ENCODE data around the gene ACTR1A. TPM values are rescaled to one million over a fixed set of nuclear protein-coding genes. Genes with fewer than 3 reads are reported as not detected.

Gene ACTR1A
- polyA plus RNA-seq, 1 donor (not counting 4 experiments of a cell fraction or from before 2014, with no cell fraction given), result 162 TPM

DNA sequence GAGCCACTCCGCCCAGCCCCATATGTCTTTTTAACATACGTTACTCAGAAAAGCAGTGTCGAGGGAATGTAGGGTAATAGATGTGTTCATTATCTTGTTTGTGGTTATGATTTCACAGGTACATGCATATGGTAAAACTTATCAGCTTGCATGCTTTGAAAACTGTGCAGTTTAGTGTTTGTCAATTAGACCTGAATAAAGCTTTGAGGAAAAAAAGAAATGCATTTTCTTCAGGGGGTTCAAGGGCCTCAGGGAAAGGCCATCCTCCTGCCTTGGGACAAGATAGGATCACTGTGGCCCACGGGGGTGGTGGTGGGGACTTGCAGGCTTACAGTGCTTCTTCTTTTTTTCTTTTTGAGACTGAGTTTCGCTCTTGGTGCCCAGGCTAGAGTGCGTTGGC lies 35.2 kb downstream of the ACTR1A start:
- H3K27me3 ChIP-seq (ENCODE audit: control insufficient read depth, extremely low read depth, insufficient read depth, low read length), result no peaks in the 10 kb centered on the region
- peaks cover 0 to 1% of the 10 kb centered on the region in 2 experiments for H3K36me3 ChIP-seq (ENCODE audit: control insufficient read depth in 2 of 2, extremely low read depth in 1 of 2, insufficient read depth in 2 of 2, low read length in 2 of 2)
- no peak for TF ChIP-seq EZH2 (IDR thresholded peaks at IDR 0.05; ENCODE audit: low read length)
- TF ChIP-seq, protein P1, sequence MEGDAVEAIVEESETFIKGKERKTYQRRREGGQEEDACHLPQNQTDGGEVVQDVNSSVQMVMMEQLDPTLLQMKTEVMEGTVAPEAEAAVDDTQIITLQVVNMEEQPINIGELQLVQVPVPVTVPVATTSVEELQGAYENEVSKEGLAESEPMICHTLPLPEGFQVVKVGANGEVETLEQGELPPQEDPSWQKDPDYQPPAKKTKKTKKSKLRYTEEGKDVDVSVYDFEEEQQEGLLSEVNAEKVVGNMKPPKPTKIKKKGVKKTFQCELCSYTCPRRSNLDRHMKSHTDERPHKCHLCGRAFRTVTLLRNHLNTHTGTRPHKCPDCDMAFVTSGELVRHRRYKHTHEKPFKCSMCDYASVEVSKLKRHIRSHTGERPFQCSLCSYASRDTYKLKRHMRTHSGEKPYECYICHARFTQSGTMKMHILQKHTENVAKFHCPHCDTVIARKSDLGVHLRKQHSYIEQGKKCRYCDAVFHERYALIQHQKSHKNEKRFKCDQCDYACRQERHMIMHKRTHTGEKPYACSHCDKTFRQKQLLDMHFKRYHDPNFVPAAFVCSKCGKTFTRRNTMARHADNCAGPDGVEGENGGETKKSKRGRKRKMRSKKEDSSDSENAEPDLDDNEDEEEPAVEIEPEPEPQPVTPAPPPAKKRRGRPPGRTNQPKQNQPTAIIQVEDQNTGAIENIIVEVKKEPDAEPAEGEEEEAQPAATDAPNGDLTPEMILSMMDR (optimal IDR thresholded peaks at IDR 0.05 in 1 of 3, IDR thresholded peaks at IDR 0.05 in 1 of 3, conservative IDR thresholded peaks at IDR 0.05 in 1 of 3; ENCODE audit: extremely low read depth in 1 of 3, insufficient read depth in 2 of 3, low read length in 3 of 3), result no peak
- H2AFZ ChIP-seq (ENCODE audit: control insufficient read depth, low read length), result no peak overlapping the region
- H3K9me3 ChIP-seq (ENCODE audit: control insufficient read depth, low read depth, low read length), result no peaks in the 10 kb centered on the region
- peaks cover 9% of the 10 kb centered on the region for H3K4me1 ChIP-seq (ENCODE audit: control insufficient read depth, extremely low read depth, insufficient read depth, low read length)
- H3K9me1 ChIP-seq (ENCODE audit: control insufficient read depth, extremely low read depth, insufficient read depth, low read length), result no peaks in the 10 kb centered on the region
- dilution Hi-C loops (cut with MboI; ENCODE audit: extremely low pct_ligation_motif_present, low sequenced_read_pairs), result no loop called here
- DNase-seq (ENCODE audit: low read depth, low spot score) (no peak), FAIRE-seq (no peak)
- H3K79me2 ChIP-seq (ENCODE audit: control insufficient read depth, insufficient read depth, low read length), result no peaks in the 10 kb centered on the region
- no peaks in the 10 kb centered on the region for H4K20me1 ChIP-seq (ENCODE audit: control insufficient read depth, extremely low read depth, insufficient read depth, low read length)
- no peak overlapping the region for H3K9ac ChIP-seq (ENCODE audit: control insufficient read depth, extremely low read depth, insufficient read depth, low read length)
- no peak overlapping the region for H3K4me3 ChIP-seq (ENCODE audit: control insufficient read depth in 2 of 3, extremely low read depth in 1 of 3, insufficient read depth in 2 of 3, low read depth in 1 of 3, low read length in 3 of 3)
- H3K27ac ChIP-seq (ENCODE audit: control insufficient read depth, insufficient read depth, low read length), result no peak overlapping the region
- H3K4me2 ChIP-seq (ENCODE audit: control insufficient read depth, extremely low read depth, insufficient read depth, low read depth, low read length), result no peak overlapping the region

DNA sequence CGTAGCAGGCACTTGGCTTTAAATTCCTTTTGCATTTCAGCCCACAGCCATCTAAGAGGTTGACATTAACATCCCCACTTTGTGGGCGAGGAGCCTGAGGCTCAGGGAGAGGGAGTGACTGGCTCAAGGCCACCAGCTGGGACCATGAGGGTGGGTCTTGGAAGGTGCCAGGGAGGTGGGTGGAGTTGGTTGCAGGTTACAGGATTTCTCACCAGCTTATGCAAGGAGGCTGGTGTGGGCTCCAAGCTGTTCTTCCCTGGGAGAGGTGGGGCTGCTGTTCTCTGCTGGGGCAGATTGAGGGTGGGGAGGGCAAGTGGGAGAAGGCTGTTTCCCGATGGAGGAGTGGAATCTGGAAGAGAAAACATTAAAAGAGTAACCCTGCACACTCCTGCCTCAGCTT lies 37.0 kb downstream of the ACTR1A start:
- peaks cover 23% of the 10 kb centered on the region for H3K4me1 ChIP-seq (ENCODE audit: control insufficient read depth, extremely low read depth, insufficient read depth, low read length)
- no peaks in the 10 kb centered on the region for H4K20me1 ChIP-seq (ENCODE audit: control insufficient read depth, extremely low read depth, insufficient read depth, low read length)
- H3K79me2 ChIP-seq (ENCODE audit: control insufficient read depth, insufficient read depth, low read length), result no peaks in the 10 kb centered on the region
- TF ChIP-seq, protein P1 (optimal IDR thresholded peaks at IDR 0.05 in 1 of 3, IDR thresholded peaks at IDR 0.05 in 1 of 3, conservative IDR thresholded peaks at IDR 0.05 in 1 of 3; ENCODE audit: extremely low read depth in 1 of 3, insufficient read depth in 2 of 3, low read length in 3 of 3), result no peak
- no peak for TF ChIP-seq EZH2 (IDR thresholded peaks at IDR 0.05; ENCODE audit: low read length)
- no peak overlapping the region for H3K27ac ChIP-seq (ENCODE audit: control insufficient read depth, insufficient read depth, low read length)
- DNase-seq (ENCODE audit: low read depth, low spot score) (no peak), FAIRE-seq (no peak)
- peaks cover 3% of the 10 kb centered on the region for H3K9me1 ChIP-seq (ENCODE audit: control insufficient read depth, extremely low read depth, insufficient read depth, low read length)
- dilution Hi-C loops (cut with MboI; ENCODE audit: extremely low pct_ligation_motif_present, low sequenced_read_pairs), result no loop called here
- no peak overlapping the region for H3K4me2 ChIP-seq (ENCODE audit: control insufficient read depth, extremely low read depth, insufficient read depth, low read depth, low read length)
- H3K9ac ChIP-seq (ENCODE audit: control insufficient read depth, extremely low read depth, insufficient read depth, low read length), result no peak overlapping the region
- no peak overlapping the region for H3K4me3 ChIP-seq (ENCODE audit: control insufficient read depth in 2 of 3, extremely low read depth in 1 of 3, insufficient read depth in 2 of 3, low read depth in 1 of 3, low read length in 3 of 3)
- no peaks in the 10 kb centered on the region for H3K9me3 ChIP-seq (ENCODE audit: control insufficient read depth, low read depth, low read length)
- H3K36me3 ChIP-seq (ENCODE audit: control insufficient read depth in 2 of 2, extremely low read depth in 1 of 2, insufficient read depth in 2 of 2, low read length in 2 of 2), result peaks cover 0 to 1% of the 10 kb centered on the region in 2 experiments
- H3K27me3 ChIP-seq (ENCODE audit: control insufficient read depth, extremely low read depth, insufficient read depth, low read length), result no peaks in the 10 kb centered on the region
- no peak overlapping the region for H2AFZ ChIP-seq (ENCODE audit: control insufficient read depth, low read length)

Data from keratinocyte (primary cell).